MV-4-11 (cell line): Measurements from ENCODE around the gene UBFD1.
A peak's percentile ranks its signal among the peaks of the same experiment; 100 is the strongest.
"Not testable (repeated sequence)": the region's sequence is repeated elsewhere in the genome, so short reads cannot be mapped to it uniquely, and the experiment has no call there.

ENCODE experiments used
- DNase-seq: peaks from one replicate; lab custom pipeline; 2025; lab: John Stamatoyannopoulos, UW

The UBFD1 gene

GRCh38 chr16:23567602-23568001 lies 10.1 kb downstream of the UBFD1 start:
- no peak for DNase-seq

- DNase-seq, result peak; percentile 95
Measured at GRCh38 chr16:23570992-23571632, 13.6 kb downstream of the UBFD1 start.

- no peak for DNase-seq
Measured at GRCh38 chr16:23571895-23572294, 14.4 kb downstream of the UBFD1 start.

GRCh38 chr16:23572394-23572793 lies 14.9 kb downstream of the UBFD1 start:
- DNase-seq, result no peak

- no peak for DNase-seq
Measured at GRCh38 chr16:23573817-23574216, 16.3 kb downstream of the UBFD1 start.

GRCh38 chr16:23575834-23576233 lies 18.3 kb downstream of the UBFD1 start:
- DNase-seq, result peak; percentile 11

GRCh38 chr16:23577493-23577892 lies 20.0 kb downstream of the UBFD1 start:
- no peak for DNase-seq

- peak; percentile 7 for DNase-seq
Measured at GRCh38 chr16:23578101-23578830, 20.7 kb downstream of the UBFD1 start.

- no peak for DNase-seq
Measured at GRCh38 chr16:23579371-23579770, 21.8 kb downstream of the UBFD1 start.

- DNase-seq, result no peak
Measured at GRCh38 chr16:23580391-23580790, 22.9 kb downstream of the UBFD1 start.

- no peak for DNase-seq
Measured at GRCh38 chr16:23581764-23582163, 24.2 kb downstream of the UBFD1 start.

GRCh38 chr16:23583271-23583670 lies 25.7 kb downstream of the UBFD1 start:
- DNase-seq, result not testable (repeated sequence)

GRCh38 chr16:23584186-23585076 lies 26.9 kb downstream of the UBFD1 start:
- DNase-seq, result no peak

GRCh38 chr16:23587726-23588125 lies 30.2 kb downstream of the UBFD1 start:
- DNase-seq, result no peak

- no peak for DNase-seq
Measured at GRCh38 chr16:23590181-23590580, 32.7 kb downstream of the UBFD1 start.

- DNase-seq, result no peak
Measured at GRCh38 chr16:23594186-23594585, 36.7 kb downstream of the UBFD1 start.

GRCh38 chr16:23595246-23595950 lies 37.9 kb downstream of the UBFD1 start:
- no peak for DNase-seq

GRCh38 chr16:23595951-23596720 lies 38.6 kb downstream of the UBFD1 start, which contains the start of gene NDUFAB1:
NDUFAB1 (minus strand) TSS chr16:23596316; CDS start chr16:23596290, 26 bp downstream.
- DNase-seq, result peak; percentile 83

GRCh38 chr16:23597003-23597756 lies 39.7 kb downstream of the UBFD1 start:
- peak; percentile 51 for DNase-seq

GRCh38 chr16:23607726-23608125 lies 50.2 kb downstream of the UBFD1 start:
- no peak for DNase-seq
